Measurements from ENCODE around the gene LARGE1.

LARGE1 gene

GRCh38 chr22:33891992-33892391, 28.3 kb downstream of the LARGE1 start:
- H3K4me1 Mint-ChIP-seq: peaks cover 5% of the 10 kb centered on the region
- ATAC-seq (replicated peaks; ENCODE audit: extremely low read depth, poor library complexity, severe bottlenecking) (no peak), DNase-seq (ENCODE audit: low spot score in 2 of 2) (no peak)

GRCh38 chr22:33891455-33891854, 28.8 kb downstream of the LARGE1 start:
- Mint-ChIP-seq H3K27me3 (no peaks in the 10 kb centered on the region), H3K27ac (ENCODE audit: low read depth) (no peak overlapping the region), H3K9me3 (peaks cover 11% of the 10 kb centered on the region), H3K4me1 (peaks cover 5% of the 10 kb centered on the region), H3K36me3 (ENCODE audit: insufficient read depth) (no peaks in the 10 kb centered on the region), H3K4me3 (no peak overlapping the region)
- no peak for ATAC-seq (replicated peaks; ENCODE audit: extremely low read depth, poor library complexity, severe bottlenecking)
- DNase-seq (ENCODE audit: low spot score in 2 of 2): no peak

More at GRCh38 chr22:33891992-33892391, 28.3 kb downstream of the LARGE1 start:
- H3K4me3 Mint-ChIP-seq: no peak overlapping the region
- no peaks in the 10 kb centered on the region for H3K27me3 Mint-ChIP-seq
- no peaks in the 10 kb centered on the region for H3K36me3 Mint-ChIP-seq (ENCODE audit: insufficient read depth)
- H3K9me3 Mint-ChIP-seq: peaks cover 11% of the 10 kb centered on the region
- H3K27ac Mint-ChIP-seq (ENCODE audit: low read depth): no peak overlapping the region

- no peak for ATAC-seq (replicated peaks; ENCODE audit: extremely low read depth, poor library complexity, severe bottlenecking)
- Mint-ChIP-seq H3K4me1 (peaks cover 5% of the 10 kb centered on the region), H3K27ac (ENCODE audit: low read depth) (no peak overlapping the region)
Observed at GRCh38 chr22:33889748-33890147, 30.5 kb downstream of the LARGE1 start.

GRCh38 chr22:33888821-33889220, 31.5 kb downstream of the LARGE1 start:
- no peak for ATAC-seq (replicated peaks; ENCODE audit: extremely low read depth, poor library complexity, severe bottlenecking)
- H3K27me3 Mint-ChIP-seq: no peaks in the 10 kb centered on the region

More at GRCh38 chr22:33889748-33890147, 30.5 kb downstream of the LARGE1 start:
- Mint-ChIP-seq H3K27me3 (no peaks in the 10 kb centered on the region), H3K9me3 (peaks cover 11% of the 10 kb centered on the region), H3K36me3 (ENCODE audit: insufficient read depth) (peaks cover 1% of the 10 kb centered on the region), H3K4me3 (no peak overlapping the region)
- DNase-seq (ENCODE audit: low spot score in 2 of 2): no peak

GRCh38 chr22:33887173-33887572, 33.1 kb downstream of the LARGE1 start:
- H3K4me1 Mint-ChIP-seq: peaks cover 5% of the 10 kb centered on the region
- no peak for DNase-seq (ENCODE audit: low spot score in 2 of 2)
- no peak for ATAC-seq (replicated peaks; ENCODE audit: extremely low read depth, poor library complexity, severe bottlenecking)
- H3K27ac Mint-ChIP-seq (ENCODE audit: low read depth): no peak overlapping the region
- H3K36me3 Mint-ChIP-seq (ENCODE audit: insufficient read depth): peaks cover 3% of the 10 kb centered on the region
- no peak overlapping the region for H3K4me3 Mint-ChIP-seq
- H3K27me3 Mint-ChIP-seq: no peaks in the 10 kb centered on the region
- peaks cover 7% of the 10 kb centered on the region for H3K9me3 Mint-ChIP-seq

More at GRCh38 chr22:33888821-33889220, 31.5 kb downstream of the LARGE1 start:
- no peak for DNase-seq (ENCODE audit: low spot score in 2 of 2)
- H3K36me3 Mint-ChIP-seq (ENCODE audit: insufficient read depth): peaks cover 3% of the 10 kb centered on the region
- no peak overlapping the region for H3K4me3 Mint-ChIP-seq
- H3K4me1 Mint-ChIP-seq: peaks cover 5% of the 10 kb centered on the region
- no peak overlapping the region for H3K27ac Mint-ChIP-seq (ENCODE audit: low read depth)
- H3K9me3 Mint-ChIP-seq: peaks cover 11% of the 10 kb centered on the region

- peaks cover 5% of the 10 kb centered on the region for H3K4me1 Mint-ChIP-seq
- H3K27ac Mint-ChIP-seq (ENCODE audit: low read depth): no peak overlapping the region
- no peak for ATAC-seq (replicated peaks; ENCODE audit: extremely low read depth, poor library complexity, severe bottlenecking)
- no peak overlapping the region for H3K4me3 Mint-ChIP-seq
- no peaks in the 10 kb centered on the region for H3K27me3 Mint-ChIP-seq
- H3K36me3 Mint-ChIP-seq (ENCODE audit: insufficient read depth): peaks cover 3% of the 10 kb centered on the region
- H3K9me3 Mint-ChIP-seq: peaks cover 4% of the 10 kb centered on the region
- DNase-seq (ENCODE audit: low spot score in 2 of 2): no peak
Observed at GRCh38 chr22:33886696-33887095, 33.6 kb downstream of the LARGE1 start.

- Mint-ChIP-seq H3K9me3 (peaks cover 4% of the 10 kb centered on the region), H3K4me1 (peaks cover 5% of the 10 kb centered on the region), H3K4me3 (no peak overlapping the region), H3K27ac (ENCODE audit: low read depth) (no peak overlapping the region), H3K27me3 (no peaks in the 10 kb centered on the region), H3K36me3 (ENCODE audit: insufficient read depth) (peaks cover 3% of the 10 kb centered on the region)
- ATAC-seq (replicated peaks; ENCODE audit: extremely low read depth, poor library complexity, severe bottlenecking) (no peak), DNase-seq (ENCODE audit: low spot score in 2 of 2) (no peak)
Observed at GRCh38 chr22:33884829-33885228, 35.4 kb downstream of the LARGE1 start.

GRCh38 chr22:33883961-33884808, 36.1 kb downstream of the LARGE1 start:
- Mint-ChIP-seq H3K27ac (ENCODE audit: low read depth) (no peak overlapping the region), H3K9me3 (no peaks in the 10 kb centered on the region), H3K4me3 (no peak overlapping the region), H3K4me1 (peaks cover under 1% of the 10 kb centered on the region), H3K36me3 (ENCODE audit: insufficient read depth) (peaks cover 3% of the 10 kb centered on the region), H3K27me3 (no peaks in the 10 kb centered on the region)
- DNase-seq (ENCODE audit: low spot score in 2 of 2): no peak
- no peak for ATAC-seq (replicated peaks; ENCODE audit: extremely low read depth, poor library complexity, severe bottlenecking)

GRCh38 chr22:33883561-33883960, 36.7 kb downstream of the LARGE1 start:
- H3K4me3 Mint-ChIP-seq: no peak overlapping the region
- H3K27me3 Mint-ChIP-seq: no peaks in the 10 kb centered on the region
- ATAC-seq (replicated peaks; ENCODE audit: extremely low read depth, poor library complexity, severe bottlenecking) (no peak), DNase-seq (ENCODE audit: low spot score in 2 of 2) (no peak)
- H3K27ac Mint-ChIP-seq (ENCODE audit: low read depth): no peak overlapping the region
- no peaks in the 10 kb centered on the region for H3K4me1 Mint-ChIP-seq
- H3K36me3 Mint-ChIP-seq (ENCODE audit: insufficient read depth): peaks cover 3% of the 10 kb centered on the region
- no peaks in the 10 kb centered on the region for H3K9me3 Mint-ChIP-seq

GRCh38 chr22:33882991-33883390, 37.3 kb downstream of the LARGE1 start:
- Mint-ChIP-seq H3K9me3 (no peaks in the 10 kb centered on the region), H3K4me3 (no peak overlapping the region), H3K4me1 (no peaks in the 10 kb centered on the region), H3K27ac (ENCODE audit: low read depth) (no peak overlapping the region), H3K36me3 (ENCODE audit: insufficient read depth) (peaks cover 3% of the 10 kb centered on the region), H3K27me3 (no peaks in the 10 kb centered on the region)
- ATAC-seq (replicated peaks; ENCODE audit: extremely low read depth, poor library complexity, severe bottlenecking): no peak
- no peak for DNase-seq (ENCODE audit: low spot score in 2 of 2)

- Mint-ChIP-seq H3K4me3 (no peak overlapping the region), H3K36me3 (ENCODE audit: insufficient read depth) (peaks cover 3% of the 10 kb centered on the region), H3K27me3 (no peaks in the 10 kb centered on the region), H3K4me1 (no peaks in the 10 kb centered on the region), H3K9me3 (no peaks in the 10 kb centered on the region), H3K27ac (ENCODE audit: low read depth) (no peak overlapping the region)
- no peak for ATAC-seq (replicated peaks; ENCODE audit: extremely low read depth, poor library complexity, severe bottlenecking)
- DNase-seq (ENCODE audit: low spot score in 2 of 2): no peak
Observed at GRCh38 chr22:33880986-33881385, 39.3 kb downstream of the LARGE1 start.

GRCh38 chr22:33879796-33880195, 40.5 kb downstream of the LARGE1 start:
- H3K27ac Mint-ChIP-seq (ENCODE audit: low read depth): no peak overlapping the region
- no peaks in the 10 kb centered on the region for H3K4me1 Mint-ChIP-seq
- H3K4me3 Mint-ChIP-seq: no peak overlapping the region
- no peaks in the 10 kb centered on the region for H3K9me3 Mint-ChIP-seq
- H3K36me3 Mint-ChIP-seq (ENCODE audit: insufficient read depth): peaks cover 2% of the 10 kb centered on the region
- H3K27me3 Mint-ChIP-seq: no peaks in the 10 kb centered on the region
- DNase-seq (ENCODE audit: low spot score in 2 of 2) (no peak), ATAC-seq (replicated peaks; ENCODE audit: extremely low read depth, poor library complexity, severe bottlenecking) (no peak)

- H3K4me1 Mint-ChIP-seq: no peaks in the 10 kb centered on the region
Observed at GRCh38 chr22:33875316-33875715, 45.0 kb downstream of the LARGE1 start.

More at GRCh38 chr22:33875316-33875715, 45.0 kb downstream of the LARGE1 start:
- Mint-ChIP-seq H3K27ac (ENCODE audit: low read depth) (no peak overlapping the region), H3K36me3 (ENCODE audit: insufficient read depth) (no peaks in the 10 kb centered on the region), H3K27me3 (no peaks in the 10 kb centered on the region), H3K9me3 (no peaks in the 10 kb centered on the region), H3K4me3 (no peak overlapping the region)
- DNase-seq (ENCODE audit: low spot score in 2 of 2) (no peak), ATAC-seq (replicated peaks; ENCODE audit: extremely low read depth, poor library complexity, severe bottlenecking) (no peak)
